CD8-positive, alpha-beta memory T cell (primary cell): ENCODE data around the gene SLC25A21. TPM values are rescaled to one million over a fixed set of nuclear protein-coding genes. Genes with fewer than 3 reads are reported as not detected.

Source experiments
- CTCF ChIA-PET: fragments of 350-600 bp; sonication (Branson Sonifier 250); formaldehyde crosslinking; loops from one replicate; lab custom pipeline; 2021; ENCODE audit warnings: antibody characterized with exemption; lab: Charles Lee
- POLR2A ChIA-PET: fragments of 350-600 bp; sonication (Branson Sonifier 250); formaldehyde crosslinking; loops from one replicate; lab custom pipeline; 2021; ENCODE audit warnings: antibody characterized with exemption; lab: Charles Lee
- DNase-seq, 5 donors: peaks; one replicate each; pipeline versions ENCODE4 v3.0.0 to v3.0.0-alpha.2; 2020 to 2022; ENCODE audit warnings: mixed read lengths in 1 of 5
- H3K27ac ChIP-seq: one replicate; pipeline ENCODE4 v1.7.0; 2013; ENCODE audit warnings: low read depth, mild to moderate bottlenecking, low read length, moderate library complexity
- H3K27me3 ChIP-seq: 2 replicates; pipeline ENCODE4 v1.7.0; 2013; ENCODE audit warnings: low read length, mild to moderate bottlenecking; ENCODE audit not compliant: insufficient read depth, poor library complexity, severe bottlenecking
- H3K36me3 ChIP-seq: 2 replicates; pipeline ENCODE4 v1.7.0; 2013; ENCODE audit warnings: mild to moderate bottlenecking, low read length, moderate library complexity; ENCODE audit not compliant: insufficient read depth
- H3K4me1 ChIP-seq: 2 replicates; pipeline ENCODE4 v1.7.0; 2013; ENCODE audit warnings: mild to moderate bottlenecking, low read length, moderate library complexity; ENCODE audit not compliant: insufficient read depth
- H3K4me3 ChIP-seq: 2 replicates; pipeline ENCODE4 v1.7.0; 2013; ENCODE audit warnings: mild to moderate bottlenecking, low read length
- H3K9me3 ChIP-seq: 2 replicates; pipeline ENCODE4 v1.7.0; 2013; ENCODE audit warnings: mild to moderate bottlenecking, low read length
- H3K27ac Mint-ChIP-seq, 8 donors: one replicate each; pipeline ENCODE4 v1.8.0; 2020 to 2021; ENCODE audit warnings: mixed read lengths in 8 of 8, mild to moderate bottlenecking in 6 of 8, inconsistent platforms in 3 of 8, moderate library complexity in 3 of 8
- H3K27me3 Mint-ChIP-seq, 2 donors: one replicate each; pipeline ENCODE4 v1.8.0; 2020 to 2021; ENCODE audit warnings: mixed read lengths in 2 of 2, mild to moderate bottlenecking in 1 of 2, moderate library complexity in 1 of 2
- H3K36me3 Mint-ChIP-seq, 3 donors: one replicate each; pipeline ENCODE4 v1.8.0; 2020 to 2021; ENCODE audit warnings: mixed read lengths in 3 of 3, inconsistent platforms in 1 of 3, mild to moderate bottlenecking in 1 of 3
- H3K4me1 Mint-ChIP-seq, 3 donors: one replicate each; pipeline ENCODE4 v1.8.0; 2020 to 2021; ENCODE audit warnings: mixed read lengths in 3 of 3, inconsistent platforms in 1 of 3, mild to moderate bottlenecking in 1 of 3
- H3K4me3 Mint-ChIP-seq, 7 donors: one replicate each; pipeline ENCODE4 v1.8.0; 2020 to 2021; ENCODE audit warnings: mixed read lengths in 7 of 7, mild to moderate bottlenecking in 6 of 7, moderate library complexity in 4 of 7, inconsistent platforms in 2 of 7
- H3K9me3 Mint-ChIP-seq, 5 donors: one replicate each; pipeline ENCODE4 v1.8.0; 2020 to 2022; ENCODE audit warnings: mixed read lengths in 5 of 5, mild to moderate bottlenecking in 3 of 5, moderate library complexity in 2 of 5, inconsistent platforms in 1 of 5
- polyA plus RNA-seq: library from polyadenylated mRNA; unstranded; fragments of 300-500 nt; fragmentation: Illumina TruSeq; gene quantifications from one replicate; pipeline ENCODE4 v1.2.3, GENCODE V29; 2021
- total RNA-seq, 2 experiments: library from RNA; stranded (reverse); gene quantifications; one replicate each; pipeline ENCODE4 v1.2.3, GENCODE V29; 2021

The SLC25A21 gene
- total and polyA plus RNA-seq, 3 experiments from 2014 or later: not detected

GRCh38 chr14:37063467-37064240 is 108.8 kb downstream of the SLC25A21 start:
- Mint-ChIP-seq H3K27me3 (no peaks in the 10 kb centered on the region), H3K4me1 (no peaks in the 10 kb centered on the region), H3K36me3 (no peaks in the 10 kb centered on the region), H3K4me3 (no peak overlapping the region), H3K27ac (no peak overlapping the region), H3K9me3 (peaks cover 0 to 10% (median 9%) of the 10 kb centered on the region in 5 donors)
- H3K9me3 ChIP-seq: no peaks in the 10 kb centered on the region
- H3K27me3 ChIP-seq: no peaks in the 10 kb centered on the region
- ChIA-PET POLR2A (no interaction called here), CTCF (no interaction called here)
- DNase-seq: no peak
- no peak overlapping the region for H3K4me3 ChIP-seq
- no peaks in the 10 kb centered on the region for H3K36me3 ChIP-seq
- no peak overlapping the region for H3K27ac ChIP-seq
- no peaks in the 10 kb centered on the region for H3K4me1 ChIP-seq

GRCh38 chr14:37062191-37062803 is 110.1 kb downstream of the SLC25A21 start:
- ChIA-PET CTCF (no interaction called here), POLR2A (no interaction called here)
- H3K36me3 ChIP-seq: no peaks in the 10 kb centered on the region
- no peak for DNase-seq
- Mint-ChIP-seq H3K27ac (no peak overlapping the region), H3K4me3 (no peak overlapping the region), H3K9me3 (peaks cover 0 to 10% (median 9%) of the 10 kb centered on the region in 5 donors), H3K4me1 (no peaks in the 10 kb centered on the region), H3K36me3 (no peaks in the 10 kb centered on the region), H3K27me3 (no peaks in the 10 kb centered on the region)
- no peaks in the 10 kb centered on the region for H3K9me3 ChIP-seq
- H3K4me1 ChIP-seq: no peaks in the 10 kb centered on the region
- no peaks in the 10 kb centered on the region for H3K27me3 ChIP-seq
- no peak overlapping the region for H3K4me3 ChIP-seq
- H3K27ac ChIP-seq: no peak overlapping the region

GRCh38 chr14:37061697-37062096 is 110.7 kb downstream of the SLC25A21 start:
- no peaks in the 10 kb centered on the region for H3K4me1 ChIP-seq
- H3K27ac ChIP-seq: no peak overlapping the region
- H3K4me1 Mint-ChIP-seq: no peaks in the 10 kb centered on the region
- H3K9me3 ChIP-seq: no peaks in the 10 kb centered on the region
- H3K36me3 Mint-ChIP-seq: no peaks in the 10 kb centered on the region
- CTCF ChIA-PET: no interaction called here
- no peaks in the 10 kb centered on the region for H3K36me3 ChIP-seq
- no peaks in the 10 kb centered on the region for H3K27me3 Mint-ChIP-seq
- DNase-seq: no peak
- no peak overlapping the region for H3K4me3 Mint-ChIP-seq
- POLR2A ChIA-PET: no interaction called here
- no peaks in the 10 kb centered on the region for H3K27me3 ChIP-seq
- no peak overlapping the region for H3K27ac Mint-ChIP-seq
- H3K4me3 ChIP-seq: no peak overlapping the region
- peaks cover 0 to 10% (median 9%) of the 10 kb centered on the region in 5 donors for H3K9me3 Mint-ChIP-seq

GRCh38 chr14:37060496-37061260 is 111.7 kb downstream of the SLC25A21 start:
- no peak for DNase-seq
- Histone ChIP-seq H3K4me3 (no peak overlapping the region), H3K27me3 (no peaks in the 10 kb centered on the region), H3K4me1 (no peaks in the 10 kb centered on the region), H3K9me3 (no peaks in the 10 kb centered on the region), H3K36me3 (no peaks in the 10 kb centered on the region), H3K27ac (no peak overlapping the region)
- H3K4me1 Mint-ChIP-seq: no peaks in the 10 kb centered on the region
- ChIA-PET POLR2A (no interaction called here), CTCF (no interaction called here)
- H3K4me3 Mint-ChIP-seq: no peak overlapping the region
- no peaks in the 10 kb centered on the region for H3K27me3 Mint-ChIP-seq
- no peaks in the 10 kb centered on the region for H3K36me3 Mint-ChIP-seq
- H3K9me3 Mint-ChIP-seq: peaks cover 0 to 10% (median 9%) of the 10 kb centered on the region in 5 donors
- no peak overlapping the region for H3K27ac Mint-ChIP-seq

- Histone ChIP-seq H3K4me3 (no peak overlapping the region), H3K27ac (no peak overlapping the region), H3K27me3 (no peaks in the 10 kb centered on the region), H3K36me3 (no peaks in the 10 kb centered on the region), H3K9me3 (no peaks in the 10 kb centered on the region), H3K4me1 (no peaks in the 10 kb centered on the region)
- no peak for DNase-seq
- Mint-ChIP-seq H3K27me3 (no peaks in the 10 kb centered on the region), H3K4me3 (no peak overlapping the region), H3K36me3 (no peaks in the 10 kb centered on the region), H3K9me3 (peaks cover 2 to 6% (median 4%) of the 10 kb centered on the region in 5 donors), H3K27ac (no peak overlapping the region), H3K4me1 (no peaks in the 10 kb centered on the region)
- POLR2A ChIA-PET: no interaction called here
- CTCF ChIA-PET: no interaction called here
Measured at GRCh38 chr14:37057776-37058175, 114.6 kb downstream of the SLC25A21 start.

GRCh38 chr14:37056473-37056872 is 115.9 kb downstream of the SLC25A21 start:
- no peak for DNase-seq
- Histone ChIP-seq H3K4me3 (no peak overlapping the region), H3K9me3 (no peaks in the 10 kb centered on the region), H3K4me1 (no peaks in the 10 kb centered on the region), H3K27ac (no peak overlapping the region), H3K36me3 (no peaks in the 10 kb centered on the region), H3K27me3 (no peaks in the 10 kb centered on the region)
- ChIA-PET CTCF (no interaction called here), POLR2A (no interaction called here)
- no peaks in the 10 kb centered on the region for H3K4me1 Mint-ChIP-seq
- H3K27ac Mint-ChIP-seq: no peak overlapping the region
- H3K27me3 Mint-ChIP-seq: no peaks in the 10 kb centered on the region
- no peak overlapping the region for H3K4me3 Mint-ChIP-seq
- peaks cover 3 to 4% (median 4%) of the 10 kb centered on the region in 5 donors for H3K9me3 Mint-ChIP-seq
- no peaks in the 10 kb centered on the region for H3K36me3 Mint-ChIP-seq

- CTCF ChIA-PET: no interaction called here
Measured at GRCh38 chr14:37054869-37055268, 117.5 kb downstream of the SLC25A21 start.

GRCh38 chr14:37054144-37054543 is 118.3 kb downstream of the SLC25A21 start:
- H3K27ac Mint-ChIP-seq: no peak overlapping the region
- no peaks in the 10 kb centered on the region for H3K36me3 Mint-ChIP-seq
- Histone ChIP-seq H3K27ac (no peak overlapping the region), H3K4me1 (no peaks in the 10 kb centered on the region), H3K9me3 (no peaks in the 10 kb centered on the region), H3K36me3 (no peaks in the 10 kb centered on the region), H3K4me3 (no peak overlapping the region), H3K27me3 (no peaks in the 10 kb centered on the region)
- no peaks in the 10 kb centered on the region for H3K27me3 Mint-ChIP-seq
- CTCF ChIA-PET: no interaction called here
- DNase-seq: no peak
- H3K9me3 Mint-ChIP-seq: peaks cover 3 to 5% (median 4%) of the 10 kb centered on the region in 5 donors
- POLR2A ChIA-PET: no interaction called here
- no peaks in the 10 kb centered on the region for H3K4me1 Mint-ChIP-seq
- H3K4me3 Mint-ChIP-seq: no peak overlapping the region

More at GRCh38 chr14:37054869-37055268, 117.5 kb downstream of the SLC25A21 start:
- H3K4me1 Mint-ChIP-seq: no peaks in the 10 kb centered on the region
- H3K9me3 Mint-ChIP-seq: peaks cover 2 to 4% (median 3%) of the 10 kb centered on the region in 5 donors
- no peak overlapping the region for H3K27ac ChIP-seq
- H3K36me3 Mint-ChIP-seq: no peaks in the 10 kb centered on the region
- H3K27me3 Mint-ChIP-seq: no peaks in the 10 kb centered on the region
- no peaks in the 10 kb centered on the region for H3K27me3 ChIP-seq
- POLR2A ChIA-PET: no interaction called here
- no peak overlapping the region for H3K4me3 ChIP-seq
- no peak for DNase-seq
- H3K9me3 ChIP-seq: no peaks in the 10 kb centered on the region
- no peaks in the 10 kb centered on the region for H3K4me1 ChIP-seq
- H3K4me3 Mint-ChIP-seq: no peak overlapping the region
- H3K27ac Mint-ChIP-seq: no peak overlapping the region
- no peaks in the 10 kb centered on the region for H3K36me3 ChIP-seq
